Activated T-cell treated with anti-CD3 and anti-CD28 coated beads for 1 hour (primary cell): ENCODE measurements around the gene BRD7.
A peak's percentile ranks its signal among the peaks of the same experiment; 100 is the strongest.

Source experiments
- DNase-seq: peaks from one replicate; pipeline ENCODE4 v3.0.0-alpha.2; 2020; ENCODE audit warnings: low read depth

The BRD7 gene

GRCh38 chr16:50289950-50290764 lies 78.6 kb downstream of the BRD7 start:
- no peak for DNase-seq

GRCh38 chr16:50288920-50289319 lies 79.9 kb downstream of the BRD7 start:
- no peak for DNase-seq

GRCh38 chr16:50288026-50288425 lies 80.8 kb downstream of the BRD7 start:
- DNase-seq = no peak

- DNase-seq = no peak
Observed at GRCh38 chr16:50286681-50287080, 82.1 kb downstream of the BRD7 start.

GRCh38 chr16:50285406-50286003 lies 83.3 kb downstream of the BRD7 start:
- DNase-seq = no peak

GRCh38 chr16:50284131-50284911 lies 84.5 kb downstream of the BRD7 start:
- DNase-seq = no peak

- no peak for DNase-seq
Observed at GRCh38 chr16:50282955-50283631, 85.7 kb downstream of the BRD7 start.

GRCh38 chr16:50282010-50282538 lies 86.7 kb downstream of the BRD7 start:
- peak; percentile 40 for DNase-seq

- DNase-seq = no peak
Observed at GRCh38 chr16:50281391-50282009, 87.3 kb downstream of the BRD7 start.

- no peak for DNase-seq
Observed at GRCh38 chr16:50280932-50281331, 87.9 kb downstream of the BRD7 start.

- no peak for DNase-seq
Observed at GRCh38 chr16:50279504-50279865, 89.3 kb downstream of the BRD7 start.

GRCh38 chr16:50278251-50278650 lies 90.5 kb downstream of the BRD7 start:
- DNase-seq = no peak

- DNase-seq = no peak
Observed at GRCh38 chr16:50276801-50277555, 91.8 kb downstream of the BRD7 start.

- DNase-seq = no peak
Observed at GRCh38 chr16:50276326-50276640, 92.5 kb downstream of the BRD7 start.

- no peak for DNase-seq
Observed at GRCh38 chr16:50275428-50276325, 93.1 kb downstream of the BRD7 start.

GRCh38 chr16:50275098-50275415 lies 93.7 kb downstream of the BRD7 start:
- DNase-seq = no peak

- peak; percentile 48 for DNase-seq
Observed at GRCh38 chr16:50274326-50275097, 94.3 kb downstream of the BRD7 start.

- DNase-seq = no peak
Observed at GRCh38 chr16:50273888-50274325, 94.9 kb downstream of the BRD7 start.

- no peak for DNase-seq
Observed at GRCh38 chr16:50273382-50273690, 95.5 kb downstream of the BRD7 start.
